Esophagus (tissue), 2 donors: ENCODE measurements around the gene FAM187B. TPM values are rescaled to one million over a fixed set of nuclear protein-coding genes. Genes with fewer than 3 reads are reported as not detected.
A peak's percentile ranks its signal among the peaks of the same experiment; 100 is the strongest.

ENCODE experiments used
- H3K27ac ChIP-seq, 2 donors: one replicate each; pipeline ENCODE4 v1.5.1; 2013; ENCODE audit warnings: low read depth in 2 of 2, mild to moderate bottlenecking in 2 of 2, inconsistent platforms in 1 of 2, low read length in 1 of 2, moderate library complexity in 1 of 2
- H3K27me3 ChIP-seq, 2 donors: one replicate each; pipeline ENCODE4 v1.6.1; 2013; ENCODE audit warnings: low read length in 2 of 2, control low read depth in 1 of 2, mild to moderate bottlenecking in 1 of 2; ENCODE audit not compliant: insufficient read depth in 2 of 2, control insufficient read depth in 1 of 2
- H3K36me3 ChIP-seq, 2 donors: one replicate each; pipeline ENCODE4 v1.6.1; 2013; ENCODE audit warnings: low read length in 1 of 2; ENCODE audit not compliant: control insufficient read depth in 2 of 2, insufficient read depth in 2 of 2
- H3K4me1 ChIP-seq, 2 donors: one replicate each; pipeline ENCODE4 v1.6.1; 2013; ENCODE audit warnings: low read length in 1 of 2; ENCODE audit not compliant: control insufficient read depth in 2 of 2, insufficient read depth in 2 of 2
- H3K4me3 ChIP-seq, 2 donors: one replicate each; pipeline ENCODE4 v1.5.1; 2013; ENCODE audit warnings: low read length in 2 of 2, mild to moderate bottlenecking in 2 of 2, low read depth in 1 of 2, moderate library complexity in 1 of 2
- H3K9me3 ChIP-seq, 2 donors: one replicate each; pipeline ENCODE4 v1.6.1; 2013; ENCODE audit warnings: mild to moderate bottlenecking in 2 of 2, low read depth in 1 of 2, low read length in 1 of 2, moderate library complexity in 1 of 2; ENCODE audit not compliant: control insufficient read depth in 2 of 2, insufficient read depth in 1 of 2
- WGBS, 2 donors: extraction: QIAGEN DNeasy Blood & Tissue Kit; methylation state at CpG; one replicate each; pipeline ENCODE4 v1.1.7; 2013; 5-methylcytosine and 5-hydroxymethylcytosine counted together
- polyA plus RNA-seq, 2 donors: library from polyadenylated mRNA; stranded (reverse); fragments of 200-250 nt; gene quantifications; one replicate each; pipeline ENCODE4 v1.2.3, GENCODE V29; 2013
- donor health status: healthy with polysubstance abuse.
- donor health status: Bipolar disorder and iron deficiency.

Gene FAM187B
- polyA plus RNA-seq, 2 donors: 0.08 TPM; not detected in 1

GRCh38 chr19:35214766-35215422 is 13.6 kb downstream of the FAM187B start:
- 72% methylated on average over 7 of the region's 7 CpGs for whole genome bisulfite sequencing, 2 donors
- Histone ChIP-seq H3K9me3 (peaks cover 0 to 2% of the 10 kb centered on the region in 2 donors), H3K36me3 (no peaks in the 10 kb centered on the region), H3K27me3 (no peaks in the 10 kb centered on the region), H3K4me1 (peaks cover 0 to 7% of the 10 kb centered on the region in 2 donors), H3K27ac (no peak overlapping the region), H3K4me3 (no peak overlapping the region)

GRCh38 chr19:35213663-35214632 is 14.6 kb downstream of the FAM187B start:
- Histone ChIP-seq H3K4me3 (no peak overlapping the region), H3K27ac (peak overlapping the region; percentile 52 to 85), H3K27me3 (no peaks in the 10 kb centered on the region), H3K36me3 (no peaks in the 10 kb centered on the region), H3K9me3 (no peaks in the 10 kb centered on the region), H3K4me1 (peaks cover 0 to 7% of the 10 kb centered on the region in 2 donors)
- WGBS, 2 donors: 20% methylated on average over 21 of the region's 21 CpGs

- H3K9me3 ChIP-seq: no peaks in the 10 kb centered on the region
- 62 to 64% methylated on average over 7 of the region's 7 CpGs for WGBS, 2 donors
- no peak overlapping the region for H3K4me3 ChIP-seq
- peak overlapping the region; percentile 52 to 67 for H3K27ac ChIP-seq
- peaks cover 0 to 7% of the 10 kb centered on the region in 2 donors for H3K4me1 ChIP-seq
- H3K27me3 ChIP-seq: no peaks in the 10 kb centered on the region
- no peaks in the 10 kb centered on the region for H3K36me3 ChIP-seq
Measured at GRCh38 chr19:35212241-35212640, 16.3 kb downstream of the FAM187B start.

- Histone ChIP-seq H3K4me3 (no peak overlapping the region), H3K4me1 (peaks cover 0 to 7% of the 10 kb centered on the region in 2 donors), H3K27ac (peak overlapping the region; percentile 67 to 68), H3K36me3 (no peaks in the 10 kb centered on the region), H3K9me3 (no peaks in the 10 kb centered on the region), H3K27me3 (no peaks in the 10 kb centered on the region)
- WGBS, 2 donors: 60 to 64% methylated on average over 7 of the region's 7 CpGs
Measured at GRCh38 chr19:35211545-35212230, 16.9 kb downstream of the FAM187B start.

GRCh38 chr19:35209646-35210045 is 18.9 kb downstream of the FAM187B start:
- no peaks in the 10 kb centered on the region for H3K9me3 ChIP-seq
- H3K27ac ChIP-seq: no peak overlapping the region
- 83% methylated on average over 4 of the region's 4 CpGs for whole genome bisulfite sequencing, 2 donors
- H3K36me3 ChIP-seq: no peaks in the 10 kb centered on the region
- H3K4me1 ChIP-seq: peaks cover 0 to 10% of the 10 kb centered on the region in 2 donors
- H3K27me3 ChIP-seq: no peaks in the 10 kb centered on the region
- H3K4me3 ChIP-seq: no peak overlapping the region

GRCh38 chr19:35208121-35208520 is 20.4 kb downstream of the FAM187B start:
- Histone ChIP-seq H3K9me3 (no peaks in the 10 kb centered on the region), H3K27me3 (no peaks in the 10 kb centered on the region), H3K36me3 (no peaks in the 10 kb centered on the region), H3K27ac (no peak overlapping the region), H3K4me1 (peaks cover 0 to 2% of the 10 kb centered on the region in 2 donors), H3K4me3 (no peak overlapping the region)
- 84 to 91% methylated on average over 8 of the region's 8 CpGs for WGBS, 2 donors

- 79 to 88% methylated on average over 8 of the region's 8 CpGs for WGBS, 2 donors
- Histone ChIP-seq H3K36me3 (no peaks in the 10 kb centered on the region), H3K27ac (no peak overlapping the region)
Measured at GRCh38 chr19:35207391-35207871, 21.1 kb downstream of the FAM187B start.

GRCh38 chr19:35206855-35207254 is 21.7 kb downstream of the FAM187B start:
- Histone ChIP-seq H3K36me3 (no peaks in the 10 kb centered on the region), H3K4me3 (no peak overlapping the region), H3K27me3 (no peaks in the 10 kb centered on the region), H3K4me1 (peaks cover 0 to 2% of the 10 kb centered on the region in 2 donors), H3K9me3 (no peaks in the 10 kb centered on the region), H3K27ac (no peak overlapping the region)
- 90 to 95% methylated on average over 1 of the region's 1 CpG for WGBS, 2 donors

More at GRCh38 chr19:35207391-35207871, 21.1 kb downstream of the FAM187B start:
- H3K27me3 ChIP-seq: no peaks in the 10 kb centered on the region
- no peaks in the 10 kb centered on the region for H3K9me3 ChIP-seq
- H3K4me1 ChIP-seq: peaks cover 0 to 2% of the 10 kb centered on the region in 2 donors
- H3K4me3 ChIP-seq: no peak overlapping the region

- Histone ChIP-seq H3K27me3 (no peaks in the 10 kb centered on the region), H3K4me1 (peaks cover 0 to 2% of the 10 kb centered on the region in 2 donors), H3K27ac (no peak overlapping the region), H3K9me3 (no peaks in the 10 kb centered on the region), H3K36me3 (no peaks in the 10 kb centered on the region), H3K4me3 (no peak overlapping the region)
- WGBS, 2 donors: 46 to 52% methylated on average over 5 of the region's 5 CpGs
Measured at GRCh38 chr19:35206379-35206778, 22.2 kb downstream of the FAM187B start.
